Ovary (tissue), 9 donors: ENCODE measurements around the gene TET2. TPM values are rescaled to one million over a fixed set of nuclear protein-coding genes. Genes with fewer than 3 reads are reported as not detected.
A peak's percentile ranks its signal among the peaks of the same experiment; 100 is the strongest.

Source experiments
- DNase-seq, 5 donors: peaks; one replicate each; pipeline ENCODE4 v3.0.0-alpha.2; 2019 to 2020
- H3K27ac ChIP-seq, 2 donors: fragments of 200-600 bp; one replicate each; pipeline versions ENCODE4 v1.5.1 to v1.8.0; 2019 to 2022
- H3K27me3 ChIP-seq: fragments of 200-600 bp; one replicate; pipeline ENCODE4 v1.8.0; 2022
- H3K36me3 ChIP-seq: fragments of 200-600 bp; sonication (generic); one replicate; pipeline ENCODE4 v1.5.1; 2019
- H3K4me1 ChIP-seq: one replicate; pipeline ENCODE4 v1.8.1; 2013; ENCODE audit warnings: mild to moderate bottlenecking, moderate library complexity; ENCODE audit not compliant: insufficient read depth
- H3K4me3 ChIP-seq: fragments of 200-600 bp; sonication (generic); one replicate; pipeline ENCODE4 v1.5.1; 2017
- H3K9me3 ChIP-seq, 2 donors: fragments of 200-600 bp in 1 of 2; sonication (generic) in 1 of 2; one replicate each; pipeline versions ENCODE4 v1.5.1 to v1.8.1; 2013 to 2019; ENCODE audit warnings: mild to moderate bottlenecking in 1 of 2, moderate library complexity in 1 of 2
- EP300 ChIP-seq: sonication (generic); formaldehyde crosslinking; IDR thresholded peaks from one replicate; pipeline ENCODE4 v1.6.1; 2017; ENCODE audit warnings: antibody characterized with exemption
- POLR2A ChIP-seq: fragments of 450-650 bp; IDR thresholded peaks from one replicate; pipeline ENCODE4 v1.6.1; 2017; ENCODE audit warnings: antibody characterized with exemption, mild to moderate bottlenecking, moderate library complexity
- WGBS, 3 donors: extraction: QIAGEN DNeasy Blood & Tissue Kit in 1 of 3; methylation state at CpG; one replicate each; pipeline versions ENCODE4 v1.1.5 to v1.1.7; 2013 to 2017; 5-methylcytosine and 5-hydroxymethylcytosine counted together
- intact Hi-C, 4 donors: fragments of 100-400 bp; cut with DNase I; formaldehyde crosslinking; loops; one replicate each; pipeline versions ENCODE4 v1.11.0 to v1.15.1; 2022 to 2023
- polyA plus RNA-seq, 2 donors: library from polyadenylated mRNA; stranded (reverse); fragments of 200-250 nt in 1 of 2; fragments of 350-450 nt in 1 of 2; fragmentation: Illumina TruSeq in 1 of 2; extraction: RNeasy Lipid Tissue Mini Kit (QIAGEN cat#74804) in 1 of 2; gene quantifications; one replicate each; pipeline ENCODE4 v1.2.3, GENCODE V29; 2013 to 2014
- total RNA-seq, 7 donors: library from RNA; depleted of rRNA in 2 of 7; stranded (reverse); fragments of >200 nt in 2 of 7; fragmentation: NEBNext Ultra II Directional in 3 of 7; extraction: Animal tissue kit (Norgen Biotek cat#: 25700) in 3 of 7; gene quantifications; one replicate each; pipeline versions ENCODE4 v1.1.0 to v1.2.4, GENCODE V29; 2016 to 2023
- TF ChIP-seq, protein P1 (sequence below), 3 donors: fragments of 450-650 bp in 2 of 3; fragments of 200-600 bp in 1 of 3; IDR thresholded peaks; one replicate each; pipeline versions ENCODE4 v1.5.1 to v1.8.0; 2016 to 2022; ENCODE audit warnings: antibody characterized with exemption in 3 of 3, mild to moderate bottlenecking in 1 of 3
- donor health status: DM: no; HTN: no; CAD: no; lungs with moderate emphysema.
- donor health status: DM: no; HTN: no; CAD: no.
- donor health status: Bipolar disorder and iron deficiency.
- donor health status: DM: yes; HTN: yes; CAD: no.
- donor health status: DM: no; HTN: no; CAD: no.
- donor health status: DM: yes; HTN: yes; CAD: no.

TET2 gene
- total and polyA plus RNA-seq, 9 donors, result 3.7 to 20.8 (median 17.3) TPM

DNA sequence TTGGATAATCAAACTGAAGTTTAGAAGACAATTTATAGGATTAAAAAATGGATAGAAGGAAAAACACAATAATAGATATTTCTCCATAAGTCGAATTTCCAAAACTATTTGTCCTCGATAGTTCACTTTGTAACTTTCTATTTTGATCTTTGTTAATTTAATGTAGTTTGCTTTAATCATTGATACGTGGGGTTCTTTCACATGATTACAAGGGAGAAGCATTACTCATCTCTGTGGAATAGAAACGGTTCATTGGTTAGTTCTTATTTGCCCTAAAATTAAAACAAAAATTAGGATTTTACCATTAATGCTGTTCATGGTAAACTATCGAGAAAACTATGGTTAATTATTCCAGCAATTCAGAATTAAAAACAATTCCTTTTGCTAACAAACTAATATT is 2.1 kb downstream of the TET2 start:
- Histone ChIP-seq H3K4me3 (peak overlapping the region; percentile 53), H3K36me3 (no peaks in the 10 kb centered on the region), H3K9me3 (no peaks in the 10 kb centered on the region), H3K4me1 (peaks cover 8% of the 10 kb centered on the region), H3K27me3 (no peaks in the 10 kb centered on the region), H3K27ac (no peak overlapping the region)
- no peak for DNase-seq
- 28 to 43% (median 38%) methylated on average over 5 of the region's 5 CpGs for WGBS, 3 donors
- intact Hi-C loops, result loop anchor here in 2 of 4 donors (5.0 kb wide), 1 partner anchor 324 kb away; the partner anchor contains the start of gene PPA2 (in 2 of the 2)
- TF ChIP-seq POLR2A (no peak), EP300 (no peak)

DNA sequence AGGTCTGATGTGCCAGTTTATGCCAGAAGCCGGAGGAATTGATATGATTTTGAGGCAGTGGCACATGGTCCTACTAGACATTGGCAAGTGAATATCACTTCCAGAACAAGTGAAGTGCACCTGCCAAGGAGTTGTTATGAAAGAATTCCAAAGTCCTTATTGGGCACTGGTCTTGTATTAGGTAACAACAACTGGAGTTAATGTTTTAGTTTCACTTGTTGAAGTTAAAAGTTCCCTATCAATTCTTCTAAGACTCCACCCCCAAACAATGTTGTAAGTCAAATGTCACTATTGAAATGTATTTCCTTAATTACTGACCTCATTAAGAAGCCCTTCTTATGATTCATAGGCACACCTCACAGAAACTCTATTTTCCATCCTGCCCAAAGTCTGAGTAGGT is 3.1 kb downstream of the TET2 start:
- TF ChIP-seq, protein P1, sequence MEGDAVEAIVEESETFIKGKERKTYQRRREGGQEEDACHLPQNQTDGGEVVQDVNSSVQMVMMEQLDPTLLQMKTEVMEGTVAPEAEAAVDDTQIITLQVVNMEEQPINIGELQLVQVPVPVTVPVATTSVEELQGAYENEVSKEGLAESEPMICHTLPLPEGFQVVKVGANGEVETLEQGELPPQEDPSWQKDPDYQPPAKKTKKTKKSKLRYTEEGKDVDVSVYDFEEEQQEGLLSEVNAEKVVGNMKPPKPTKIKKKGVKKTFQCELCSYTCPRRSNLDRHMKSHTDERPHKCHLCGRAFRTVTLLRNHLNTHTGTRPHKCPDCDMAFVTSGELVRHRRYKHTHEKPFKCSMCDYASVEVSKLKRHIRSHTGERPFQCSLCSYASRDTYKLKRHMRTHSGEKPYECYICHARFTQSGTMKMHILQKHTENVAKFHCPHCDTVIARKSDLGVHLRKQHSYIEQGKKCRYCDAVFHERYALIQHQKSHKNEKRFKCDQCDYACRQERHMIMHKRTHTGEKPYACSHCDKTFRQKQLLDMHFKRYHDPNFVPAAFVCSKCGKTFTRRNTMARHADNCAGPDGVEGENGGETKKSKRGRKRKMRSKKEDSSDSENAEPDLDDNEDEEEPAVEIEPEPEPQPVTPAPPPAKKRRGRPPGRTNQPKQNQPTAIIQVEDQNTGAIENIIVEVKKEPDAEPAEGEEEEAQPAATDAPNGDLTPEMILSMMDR (IDR thresholded peaks at IDR 0.05), result no peak
- TF ChIP-seq EP300, result no peak
- TF ChIP-seq POLR2A, result no peak
- Histone ChIP-seq H3K36me3 (no peaks in the 10 kb centered on the region), H3K27me3 (no peaks in the 10 kb centered on the region), H3K4me3 (no peak overlapping the region), H3K27ac (no peak overlapping the region), H3K4me1 (peaks cover 11% of the 10 kb centered on the region), H3K9me3 (no peaks in the 10 kb centered on the region)
- DNase-seq, result no peak
- 92 to 95% (median 94%) methylated on average over 1 of the region's 1 CpG for WGBS, 3 donors
- intact Hi-C loops, result loop anchor here in 2 of 4 donors (5.0 kb wide), 1 partner anchor 323 kb away; the partner anchor contains the start of gene PPA2 (in 2 of the 2)

DNA sequence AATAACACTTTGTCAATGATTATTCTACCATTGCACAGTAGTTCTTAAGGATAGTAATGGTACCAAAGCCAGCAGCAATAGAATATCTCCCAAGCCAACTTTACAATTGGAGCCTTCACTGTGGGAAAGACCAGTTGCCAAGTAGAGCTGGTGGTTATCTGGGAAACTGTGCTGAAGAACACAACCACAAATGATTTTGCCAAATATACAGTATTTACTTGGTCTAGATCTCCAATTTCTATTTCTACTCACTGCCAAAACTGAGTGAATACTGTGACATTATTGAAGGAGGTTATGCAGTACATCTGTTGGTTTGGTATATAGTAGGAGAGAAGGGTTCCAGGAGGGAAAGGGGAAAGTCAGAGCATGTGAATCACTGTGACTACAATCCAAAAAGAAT is 3.8 kb downstream of the TET2 start:
- H3K36me3 ChIP-seq, result no peaks in the 10 kb centered on the region
- TF ChIP-seq, protein P1 (IDR thresholded peaks at IDR 0.05), result no peak
- TF ChIP-seq EP300 (no peak), POLR2A (no peak)
- no peak overlapping the region for H3K4me3 ChIP-seq
- H3K4me1 ChIP-seq, result peaks cover 12% of the 10 kb centered on the region
- intact Hi-C loops, result no loop called here
- no peaks in the 10 kb centered on the region for H3K9me3 ChIP-seq
- no peak for DNase-seq
- no peak overlapping the region for H3K27ac ChIP-seq
- no peaks in the 10 kb centered on the region for H3K27me3 ChIP-seq

GRCh38 chr4:105153749-105154148 is 7.1 kb downstream of the TET2 start:
- WGBS, 3 donors, result 88 to 100% (median 98%) methylated on average over 1 of the region's 1 CpG
- intact Hi-C loops, result no loop called here

GRCh38 chr4:105154576-105154975 is 7.9 kb downstream of the TET2 start:
- peaks cover 13% of the 10 kb centered on the region for H3K4me1 ChIP-seq
- no peaks in the 10 kb centered on the region for H3K9me3 ChIP-seq
- H3K4me3 ChIP-seq, result no peak overlapping the region
- WGBS, 3 donors, result 97 to 100% (median 98%) methylated on average over 5 of the region's 5 CpGs
- TF ChIP-seq POLR2A, result no peak
- no peak for TF ChIP-seq EP300
- TF ChIP-seq, protein P1 (IDR thresholded peaks at IDR 0.05), result no peak
- H3K27me3 ChIP-seq, result no peaks in the 10 kb centered on the region
- no peaks in the 10 kb centered on the region for H3K36me3 ChIP-seq
- intact Hi-C loops, result no loop called here
- no peak overlapping the region for H3K27ac ChIP-seq
- DNase-seq, result no peak

More at GRCh38 chr4:105153749-105154148, 7.1 kb downstream of the TET2 start:
- Histone ChIP-seq H3K36me3 (no peaks in the 10 kb centered on the region), H3K4me3 (no peak overlapping the region), H3K27ac (no peak overlapping the region), H3K4me1 (peaks cover 12% of the 10 kb centered on the region), H3K27me3 (no peaks in the 10 kb centered on the region), H3K9me3 (no peaks in the 10 kb centered on the region)
- TF ChIP-seq POLR2A, result no peak
- TF ChIP-seq, protein P1 (IDR thresholded peaks at IDR 0.05), result no peak
- DNase-seq, result no peak
